MV-4-11 (cell line): ENCODE data around the gene TRMT11.
"Not testable (repeated sequence)": the region's sequence is repeated elsewhere in the genome, so short reads cannot be mapped to it uniquely, and the experiment has no call there.

Experiments used
- DNase-seq: peaks from one replicate; lab custom pipeline; 2025; lab: John Stamatoyannopoulos, UW

The TRMT11 gene

GRCh38 chr6:125956506-125957390 is 29.6 kb upstream of the TRMT11 start, which contains the start of gene HINT3:
TSS of gene HINT3 (plus strand) at chr6:125956770. CDS start at chr6:125956978, 208 bp downstream.
- DNase-seq, result peak; percentile 97

- no peak for DNase-seq
These were observed 29.0 kb upstream of the TRMT11 start for GRCh38 chr6:125957391-125957693.

GRCh38 chr6:125957845-125958244 is 28.5 kb upstream of the TRMT11 start:
- peak; percentile 74 for DNase-seq

- no peak for DNase-seq
These were observed 27.3 kb upstream of the TRMT11 start for GRCh38 chr6:125959041-125959440.

- DNase-seq, result no peak
These were observed 25.2 kb upstream of the TRMT11 start for GRCh38 chr6:125961117-125961516.

GRCh38 chr6:125962900-125963497 is 23.3 kb upstream of the TRMT11 start:
- DNase-seq, result no peak

- DNase-seq, result no peak
These were observed 22.5 kb upstream of the TRMT11 start for GRCh38 chr6:125963817-125964216.

GRCh38 chr6:125966569-125966968 is 19.8 kb upstream of the TRMT11 start:
- no peak for DNase-seq

GRCh38 chr6:125968493-125968892 is 17.8 kb upstream of the TRMT11 start:
- no peak for DNase-seq

- DNase-seq, result no peak
These were observed 15.6 kb upstream of the TRMT11 start for GRCh38 chr6:125970760-125971159.

GRCh38 chr6:125972478-125972877 is 13.9 kb upstream of the TRMT11 start:
- not testable (repeated sequence) for DNase-seq

GRCh38 chr6:125974214-125974866 is 12.0 kb upstream of the TRMT11 start:
- DNase-seq, result peak; percentile 61

- no peak for DNase-seq
These were observed 7.2 kb upstream of the TRMT11 start for GRCh38 chr6:125979101-125979500.

GRCh38 chr6:125981571-125982185 is 4.7 kb upstream of the TRMT11 start:
- peak; percentile 16 for DNase-seq

GRCh38 chr6:125983246-125983945 is 2.9 kb upstream of the TRMT11 start:
- DNase-seq, result no peak

GRCh38 chr6:125984311-125984710 is 2.0 kb upstream of the TRMT11 start:
- DNase-seq, result no peak

GRCh38 chr6:125985522-125985921 is 818 bp upstream of the TRMT11 start:
- no peak for DNase-seq

GRCh38 chr6:125985979-125986300 is 400 bp upstream of the TRMT11 start:
- no peak for DNase-seq

- no peak for DNase-seq
These were observed 782 bp downstream of the TRMT11 start for GRCh38 chr6:125987026-125987617.

- no peak for DNase-seq
These were observed 1.9 kb downstream of the TRMT11 start for GRCh38 chr6:125988280-125988679.

GRCh38 chr6:125989631-125990030 is 3.3 kb downstream of the TRMT11 start:
- DNase-seq, result no peak

- DNase-seq, result no peak
These were observed 5.3 kb downstream of the TRMT11 start for GRCh38 chr6:125991653-125992052.
